HEK293 (cell line): ENCODE results near the gene CNN1.

ENCODE experiments used
- CTCF ChIP-seq: fragments of 450-650 bp; formaldehyde crosslinking; IDR thresholded peaks from 2 replicates; pipeline ENCODE4 v1.5.1; 2016; ENCODE audit warnings: missing biosample characterization, missing genetic modification characterization
- PATZ1 ChIP-seq: fragments of 450-650 bp; formaldehyde crosslinking; IDR thresholded peaks from 2 replicates; pipeline ENCODE4 v1.5.1; 2016; ENCODE audit warnings: missing biosample characterization, missing genetic modification characterization
- PRDM10 ChIP-seq: fragments of 450-650 bp; formaldehyde crosslinking; IDR thresholded peaks from 2 replicates; pipeline ENCODE4 v1.5.1; 2016; ENCODE audit warnings: missing biosample characterization, missing genetic modification characterization
- TSHZ1 ChIP-seq: fragments of 450-650 bp; formaldehyde crosslinking; IDR thresholded peaks from 2 replicates; pipeline ENCODE4 v1.5.1; 2016; ENCODE audit warnings: missing biosample characterization, missing genetic modification characterization, borderline replicate concordance
- ZBTB7A ChIP-seq: fragments of 450-650 bp; formaldehyde crosslinking; IDR thresholded peaks from 2 replicates; pipeline ENCODE4 v1.5.1; 2016; ENCODE audit warnings: low read depth, missing biosample characterization, missing genetic modification characterization
- ZEB2 ChIP-seq: fragments of 450-650 bp; formaldehyde crosslinking; IDR thresholded peaks from 2 replicates; pipeline ENCODE4 v1.5.1; 2016; ENCODE audit warnings: missing biosample characterization, missing genetic modification characterization
- ZNF157 ChIP-seq: fragments of 450-650 bp; formaldehyde crosslinking; IDR thresholded peaks from 2 replicates; pipeline ENCODE4 v1.5.1; 2016; ENCODE audit warnings: missing biosample characterization, missing genetic modification characterization
- ZNF274 ChIP-seq, 2 experiments: fragments of 200-500 bp in 1 of 2; fragments of 450-650 bp in 1 of 2; sonication (Bioruptor generic) in 1 of 2; formaldehyde crosslinking in 1 of 2; IDR thresholded peaks; 2 replicates each; pipeline versions ENCODE4 v1.5.1 to v1.6.1; 2014 to 2016; ENCODE audit warnings: borderline replicate concordance in 1 of 2, inconsistent platforms in 1 of 2, low read length in 1 of 2, missing biosample characterization in 1 of 2, missing genetic modification characterization in 1 of 2
- ZNF280D ChIP-seq: fragments of 450-650 bp; formaldehyde crosslinking; IDR thresholded peaks from 2 replicates; pipeline ENCODE4 v1.5.1; 2016; ENCODE audit warnings: missing biosample characterization, missing genetic modification characterization
- ZNF555 ChIP-seq: fragments of 450-650 bp; formaldehyde crosslinking; conservative IDR thresholded peaks from 2 replicates; pipeline ENCODE4 v1.5.1; 2017; ENCODE audit warnings: missing biosample characterization, mild to moderate bottlenecking, missing genetic modification characterization, inconsistent platforms

- TF ChIP-seq CTCF (tag by site-specific recombination) (no peak), ZBTB7A (no peak), PRDM10 (no peak), PATZ1 (no peak), ZNF280D (tag by site-specific recombination) (no peak), ZNF274 (IDR thresholded peaks at IDR 0.05; ENCODE audit: low read length) (no peak), ZNF274 (tag by site-specific recombination; IDR thresholded peaks at IDR 0.05; ENCODE audit: borderline replicate concordance) (no peak), ZNF157 (tag by site-specific recombination) (no peak), TSHZ1 (tag by site-specific recombination) (no peak), ZEB2 (tag by site-specific recombination) (no peak), ZNF555 (tag by site-specific recombination) (no peak)
Observed at GRCh38 chr19:11504502-11505031, 34.1 kb upstream of the CNN1 start.
